Smooth muscle cell (in vitro differentiated cells): ENCODE results near the gene MAPK10. TPM values are rescaled to one million over a fixed set of nuclear protein-coding genes. Genes with fewer than 3 reads are reported as not detected.
"Not testable (repeated sequence)": the region's sequence is repeated elsewhere in the genome, so short reads cannot be mapped to it uniquely, and the experiment has no call there.

Experiments
- DNase-seq: peaks from one replicate; lab custom pipeline; 2025; ENCODE audit not compliant: unreplicated experiment; lab: John Stamatoyannopoulos, UW
- H2AFZ ChIP-seq: fragments of 200-600 bp; sonication (generic); 2 replicates; pipeline ENCODE4 v1.6.0; 2016; ENCODE audit warnings: antibody characterized with exemption, low read depth, mild to moderate bottlenecking
- H3F3A ChIP-seq: fragments of 200-600 bp; sonication (generic); 2 replicates; pipeline ENCODE4 v1.6.0; 2017; ENCODE audit warnings: antibody characterized with exemption, low read depth
- H3K27ac ChIP-seq: fragments of 200-600 bp; sonication (generic); 2 replicates; pipeline ENCODE4 v1.5.1; 2016; ENCODE audit warnings: low read depth, mild to moderate bottlenecking
- H3K27me3 ChIP-seq: fragments of 200-600 bp; sonication (generic); 2 replicates; pipeline ENCODE4 v1.6.1; 2016; ENCODE audit warnings: low read depth, mild to moderate bottlenecking
- H3K36me3 ChIP-seq: fragments of 200-600 bp; sonication (generic); 2 replicates; pipeline ENCODE4 v1.5.1; 2016; ENCODE audit warnings: low read depth
- H3K4me1 ChIP-seq: fragments of 200-600 bp; sonication (generic); 2 replicates; pipeline ENCODE4 v1.5.1; 2016; ENCODE audit warnings: low read depth
- H3K4me2 ChIP-seq: fragments of 200-600 bp; sonication (generic); 2 replicates; pipeline ENCODE4 v1.6.0; 2016; ENCODE audit warnings: mild to moderate bottlenecking
- H3K4me3 ChIP-seq: fragments of 200-600 bp; sonication (generic); 2 replicates; pipeline ENCODE4 v1.5.1; 2016; ENCODE audit warnings: mild to moderate bottlenecking
- H3K79me2 ChIP-seq: fragments of 200-600 bp; sonication (generic); 2 replicates; pipeline ENCODE4 v1.6.0; 2016; ENCODE audit warnings: low read depth, mild to moderate bottlenecking
- H3K9ac ChIP-seq: fragments of 200-600 bp; sonication (generic); 2 replicates; pipeline ENCODE4 v1.6.0; 2016; ENCODE audit warnings: low read depth
- H3K9me3 ChIP-seq: fragments of 200-600 bp; sonication (generic); replicated peaks from 2 replicates; pipeline ENCODE4 v1.5.1; 2016; ENCODE audit warnings: low read depth
- H4K20me1 ChIP-seq: fragments of 200-600 bp; sonication (generic); 2 replicates; pipeline ENCODE4 v1.6.0; 2016; ENCODE audit warnings: low read depth
- CTCF ChIP-seq: fragments of 200-600 bp; sonication (generic); IDR thresholded peaks from 2 replicates; pipeline ENCODE4 v1.5.1; 2017; ENCODE audit warnings: borderline replicate concordance, mild to moderate bottlenecking, antibody characterized with exemption; ENCODE audit not compliant: insufficient read depth, poor library complexity, severe bottlenecking
- WGBS: methylation state at CpG from one replicate; pipeline ENCODE4 v1.1.7; 2016; ENCODE audit warnings: low lambda C conversion rate; 5-methylcytosine and 5-hydroxymethylcytosine counted together
- polyA plus RNA-seq: library from polyadenylated mRNA; unstranded; fragments of >200 nt; fragmentation: Nextera tagmentation; extraction: Ambion mirVana; gene quantifications from 2 replicates; pipeline ENCODE4 v1.2.1, GENCODE V29; 2016
- total RNA-seq: library from RNA; depleted of rRNA; stranded (reverse); fragments of >200 nt; gene quantifications from 2 replicates; pipeline ENCODE4 v1.2.3, GENCODE V29; 2014

The MAPK10 gene
- total and polyA plus RNA-seq, 2 experiments from 2014 or later, result 2.4 to 13.3 TPM

GRCh38 chr4:86089781-86090323 lies 270.0 kb downstream of the MAPK10 start:
- peaks cover 9% of the 10 kb centered on the region for H3K4me1 ChIP-seq
- no peaks in the 10 kb centered on the region for H3F3A ChIP-seq
- peak overlapping the region; percentile 72 for H2AFZ ChIP-seq
- peak overlapping the region; percentile 13 for H3K4me3 ChIP-seq
- H3K36me3 ChIP-seq, result no peaks in the 10 kb centered on the region
- DNase-seq, result no peak
- TF ChIP-seq CTCF, result no peak
- peak overlapping the region; percentile 74 for H3K4me2 ChIP-seq
- no peak overlapping the region for H3K9ac ChIP-seq
- H3K9me3 ChIP-seq, result no peaks in the 10 kb centered on the region
- 60% methylated on average over 2 of the region's 2 CpGs for WGBS
- no peak overlapping the region for H3K27ac ChIP-seq
- no peaks in the 10 kb centered on the region for H3K27me3 ChIP-seq
- H3K79me2 ChIP-seq, result no peaks in the 10 kb centered on the region
- no peaks in the 10 kb centered on the region for H4K20me1 ChIP-seq

GRCh38 chr4:86089053-86089452 lies 270.8 kb downstream of the MAPK10 start:
- Histone ChIP-seq H3K9ac (no peak overlapping the region), H3K4me1 (peaks cover 9% of the 10 kb centered on the region), H4K20me1 (no peaks in the 10 kb centered on the region), H3K36me3 (no peaks in the 10 kb centered on the region), H2AFZ (no peak overlapping the region), H3K27me3 (no peaks in the 10 kb centered on the region), H3K79me2 (no peaks in the 10 kb centered on the region), H3K9me3 (no peaks in the 10 kb centered on the region), H3K27ac (no peak overlapping the region), H3K4me2 (no peak overlapping the region), H3F3A (no peaks in the 10 kb centered on the region), H3K4me3 (no peak overlapping the region)
- TF ChIP-seq CTCF, result no peak
- 88% methylated on average over 1 of the region's 1 CpG for WGBS
- DNase-seq, result no peak

GRCh38 chr4:86075796-86076195 lies 284.1 kb downstream of the MAPK10 start:
- H3F3A ChIP-seq, H3K27me3 ChIP-seq, H3K79me2 ChIP-seq, H3K9me3 ChIP-seq, H3K36me3 ChIP-seq, H3K4me2 ChIP-seq, H4K20me1 ChIP-seq, DNase-seq, H2AFZ ChIP-seq, H3K27ac ChIP-seq, H3K4me1 ChIP-seq, H3K9ac ChIP-seq, H3K4me3 ChIP-seq: not testable (repeated sequence)
- WGBS, result 88% methylated on average over 15 of the region's 15 CpGs

GRCh38 chr4:86060341-86060740 lies 299.5 kb downstream of the MAPK10 start:
- Histone ChIP-seq H4K20me1 (no peaks in the 10 kb centered on the region), H2AFZ (no peak overlapping the region), H3K36me3 (no peaks in the 10 kb centered on the region), H3K27me3 (no peaks in the 10 kb centered on the region), H3K4me1 (peaks cover 10% of the 10 kb centered on the region), H3K9me3 (no peaks in the 10 kb centered on the region), H3K4me3 (no peak overlapping the region), H3K79me2 (no peaks in the 10 kb centered on the region), H3K9ac (no peak overlapping the region), H3K27ac (no peak overlapping the region), H3F3A (no peaks in the 10 kb centered on the region), H3K4me2 (no peak overlapping the region)
- WGBS, result 88% methylated on average over 1 of the region's 1 CpG
- no peak for DNase-seq
- no peak for TF ChIP-seq CTCF
